GM12878 (cell line): Measurements from ENCODE around the gene PAEP. TPM values are rescaled to one million over a fixed set of nuclear protein-coding genes. Genes with fewer than 3 reads are reported as not detected.

Experiments
- ATAC-seq: fragments of 200-7000 bp; cut with Tn5 transposase; 3 replicates; pipeline ENCODE4 v1.9.1; 2020; ENCODE audit warnings: mild to moderate bottlenecking, moderate library complexity
- BruUV-seq: library from RNA; stranded (reverse); fragments of 400-500 nt; replicated peaks from 2 replicates; lab custom pipeline; 2021; lab: Mats Ljungman, UMichigan
- CTCF ChIA-PET: fragments of 300-600 bp; sonication (Branson Sonifier 250); formaldehyde crosslinking; extraction: SDS; loops from one replicate; lab custom pipeline; 2021; ENCODE audit warnings: inconsistent platforms; lab: Yijun Ruan, JAX
- POLR2A ChIA-PET: fragments of 350-600 bp; formaldehyde crosslinking; extraction: SDS; loops from one replicate; lab custom pipeline; 2021; ENCODE audit warnings: inconsistent platforms; lab: Charles Lee
- RAD21 ChIA-PET: fragments of 300-600 bp; sonication (Branson Sonifier 250); formaldehyde crosslinking; loops from one replicate; lab custom pipeline; 2023; ENCODE audit warnings: antibody characterized with exemption; ENCODE audit not compliant: unreplicated experiment; lab: Charles Lee
- SMC1A ChIA-PET: fragments of 300-600 bp; sonication (Branson Sonifier 250); formaldehyde crosslinking; loops from one replicate; lab custom pipeline; 2023; ENCODE audit not compliant: unreplicated experiment, uncharacterized antibody; lab: Charles Lee
- DNase-seq: peaks from one replicate; pipeline ENCODE4 v3.0.0-alpha.2; 2011; ENCODE audit warnings: low read depth, low spot score
- FAIRE-seq: peaks from 3 replicates; lab custom pipeline; 2011; peaks lifted over from hg19 to GRCh38; lab: Jason Lieb, UNC
- H2AFZ ChIP-seq: 2 replicates; pipeline ENCODE4 v1.6.0; 2011; ENCODE audit warnings: low read depth, low read length, control low read depth; ENCODE audit not compliant: control insufficient read depth
- H3K27ac ChIP-seq: 2 replicates; pipeline ENCODE4 v1.5.1; 2011; ENCODE audit warnings: control low read depth; ENCODE audit not compliant: control insufficient read depth, insufficient read depth
- H3K27me3 ChIP-seq, 2 experiments: replicated peaks in 1 of 2; 2 replicates each; pipeline versions ENCODE4 v1.6.0 to v1.6.1; 2011; ENCODE audit warnings: low read length in 1 of 2; ENCODE audit not compliant: control insufficient read depth in 2 of 2, insufficient read depth in 2 of 2
- H3K36me3 ChIP-seq, 2 experiments: 2 replicates each; pipeline ENCODE4 v1.5.1; 2011; ENCODE audit warnings: low read length in 1 of 2; ENCODE audit not compliant: control insufficient read depth in 2 of 2, insufficient read depth in 2 of 2
- H3K4me1 ChIP-seq: 2 replicates; pipeline ENCODE4 v1.6.1; 2011; ENCODE audit warnings: mild to moderate bottlenecking, low read length, moderate library complexity, mixed read lengths; ENCODE audit not compliant: control insufficient read depth, insufficient read depth
- H3K4me2 ChIP-seq: 2 replicates; pipeline ENCODE4 v1.6.0; 2011; ENCODE audit warnings: control low read depth; ENCODE audit not compliant: control insufficient read depth, insufficient read depth
- H3K4me3 ChIP-seq: fragments of 200-600 bp; sonication (generic); 2 replicates; pipeline ENCODE4 v1.5.1; 2016
- H3K79me2 ChIP-seq: 2 replicates; pipeline ENCODE4 v1.6.0; 2011; ENCODE audit warnings: low read length; ENCODE audit not compliant: control insufficient read depth, insufficient read depth
- H3K9ac ChIP-seq: 2 replicates; pipeline ENCODE4 v1.8.0; 2011; ENCODE audit warnings: low read length, control low read depth, mixed read lengths; ENCODE audit not compliant: control insufficient read depth, insufficient read depth
- H3K9me3 ChIP-seq: replicated peaks from 3 replicates; pipeline ENCODE4 v1.5.1; 2011; ENCODE audit warnings: mild to moderate bottlenecking, low read length; ENCODE audit not compliant: control insufficient read depth, insufficient read depth
- H4K20me1 ChIP-seq: 2 replicates; pipeline ENCODE4 v1.6.0; 2011; ENCODE audit not compliant: control insufficient read depth, insufficient read depth
- ATF7 ChIP-seq: fragments of 450-650 bp; IDR thresholded peaks from 2 replicates; pipeline ENCODE4 v1.6.1; 2016; ENCODE audit warnings: low read depth, mild to moderate bottlenecking
- CBFB ChIP-seq: IDR thresholded peaks from 2 replicates; pipeline ENCODE4 v1.6.1; 2016; ENCODE audit warnings: antibody characterized with exemption, low read depth
- HCFC1 ChIP-seq: fragments of 150-350 bp; IDR thresholded peaks from 2 replicates; pipeline ENCODE4 v1.6.1; 2014; ENCODE audit warnings: low read length
- JUND ChIP-seq: IDR thresholded peaks from 2 replicates; pipeline ENCODE4 v1.6.1; 2012; ENCODE audit warnings: low read depth, mild to moderate bottlenecking, low read length, improper control_type of control experiment, moderate library complexity
- KDM1A ChIP-seq: fragments of 200-600 bp; sonication (generic); IDR thresholded peaks from 2 replicates; pipeline ENCODE4 v1.6.1; 2016; ENCODE audit warnings: borderline replicate concordance
- MEF2A ChIP-seq: IDR thresholded peaks from 2 replicates; pipeline ENCODE4 v1.6.1; 2011; ENCODE audit warnings: low read depth, mild to moderate bottlenecking, low read length, moderate library complexity; ENCODE audit not compliant: insufficient read depth
- MEF2B ChIP-seq: fragments of 450-650 bp; IDR thresholded peaks from 2 replicates; pipeline ENCODE4 v1.6.1; 2018; ENCODE audit warnings: mild to moderate bottlenecking, moderate library complexity; ENCODE audit not compliant: partially characterized antibody, poor library complexity, severe bottlenecking
- NFXL1 ChIP-seq: fragments of 450-650 bp; IDR thresholded peaks from 2 replicates; pipeline ENCODE4 v1.6.1; 2017; ENCODE audit warnings: antibody characterized with exemption, mild to moderate bottlenecking, borderline replicate concordance
- RFX5 ChIP-seq: IDR thresholded peaks from 2 replicates; pipeline ENCODE4 v1.6.1; 2011; ENCODE audit warnings: low read depth, low read length, improper control_type of control experiment
- SIX5 ChIP-seq: IDR thresholded peaks from 2 replicates; pipeline ENCODE4 v1.6.1; 2011; ENCODE audit warnings: mild to moderate bottlenecking, low read depth, low read length, moderate library complexity; ENCODE audit not compliant: severe bottlenecking
- SMAD1 ChIP-seq: fragments of 450-650 bp; IDR thresholded peaks from 2 replicates; pipeline ENCODE4 v1.6.1; 2018; ENCODE audit warnings: mild to moderate bottlenecking, low read depth; ENCODE audit not compliant: partially characterized antibody
- SRF ChIP-seq, 2 experiments: IDR thresholded peaks; 2 replicates each; pipeline ENCODE4 v1.6.1; 2011; ENCODE audit warnings: low read depth in 2 of 2, low read length in 2 of 2, mild to moderate bottlenecking in 1 of 2, moderate library complexity in 1 of 2
- TCF7 ChIP-seq: IDR thresholded peaks from 2 replicates; pipeline ENCODE4 v1.6.1; 2014; ENCODE audit warnings: antibody characterized with exemption, borderline replicate concordance
- ZZZ3 ChIP-seq: IDR thresholded peaks from 2 replicates; pipeline ENCODE4 v1.6.1; 2011; ENCODE audit warnings: low read depth; ENCODE audit not compliant: control insufficient read depth, insufficient read length
- WGBS: methylation state at CpG from one replicate; pipeline ENCODE4 v1.1.6; 2016; ENCODE audit warnings: low lambda C conversion rate; ENCODE audit not compliant: insufficient replicate concordance, insufficient coverage; ENCODE audit errors: missing lambda C conversion rate; 5-methylcytosine and 5-hydroxymethylcytosine counted together
- in situ Hi-C: fragments of 300-500 bp; cut with MboI; formaldehyde crosslinking; loops from 9 replicates; pipeline ENCODE4 v1.14.3; 2018; ENCODE audit warnings: mixed read lengths
- intact Hi-C: fragments of 100-400 bp; cut with micrococcal nuclease; formaldehyde crosslinking; loops from one replicate; pipeline ENCODE4 v1.14.2; 2022; ENCODE audit not compliant: unreplicated experiment
- polyA plus RNA-seq, 11 experiments: library from polyadenylated mRNA; depleted of rRNA in 4 of 11; unstranded in 6 of 11; stranded (reverse) in 5 of 11; fragments of >200 nt; fragmentation: Nextera tagmentation in 4 of 11; fragmentation: Illumina TruSeq in 1 of 11; extraction: Ambion mirVana in 4 of 11; extraction: Trizol in 1 of 11; gene quantifications; 1 replicate in 1 of 11; 2 replicates in 10 of 11; pipeline versions ENCODE4 v1.2.1 to v1.2.3, GENCODE V29; 2011 to 2016; ENCODE audit warnings: inconsistent platforms in 2 of 11, missing spikeins in 2 of 11, low read depth in 1 of 11
- total RNA-seq, 4 experiments: library from RNA; depleted of rRNA in 3 of 4; stranded (reverse); fragments of >200 nt in 3 of 4; fragmentation: Illumina TruSeq in 1 of 4; extraction: Trizol in 1 of 4; gene quantifications; 2 replicates each; pipeline versions ENCODE4 v1.2.1 to v1.2.3, GENCODE V29; 2013 to 2021
- TF ChIP-seq, protein P1 (sequence below): fragments of 450-650 bp; formaldehyde crosslinking; IDR thresholded peaks from 2 replicates; pipeline ENCODE4 v1.4.0; 2022; ENCODE audit warnings: mild to moderate bottlenecking, moderate library complexity
- TF ChIP-seq, protein P2 (sequence below): fragments of 450-650 bp; formaldehyde crosslinking; IDR thresholded peaks from 2 replicates; pipeline ENCODE4 v1.4.0; 2020; ENCODE audit warnings: mild to moderate bottlenecking, moderate library complexity

The PAEP gene
- total and polyA plus RNA-seq, 10 of the 15 experiments (the other 5 are each of a cell fraction or from before 2014, with no cell fraction given), result not detected

GRCh38 chr9:135526730-135527571 lies 34.6 kb upstream of the PAEP start:
- Histone ChIP-seq H3K4me2 (no peak overlapping the region), H3K36me3 (no peaks in the 10 kb centered on the region), H3K4me3 (no peak overlapping the region), H3K9ac (no peak overlapping the region), H3K4me1 (no peaks in the 10 kb centered on the region), H3K27me3 (peaks cover 0 to 3% of the 10 kb centered on the region in 2 experiments; a peak in 1 of 4 replicates), H3K27ac (no peak overlapping the region), H2AFZ (no peak overlapping the region), H3K79me2 (no peaks in the 10 kb centered on the region), H4K20me1 (no peaks in the 10 kb centered on the region), H3K9me3 (no peaks in the 10 kb centered on the region)
- WGBS, result 64% methylated on average over 28 of the region's 30 CpGs
- intact Hi-C loops (no loop called here), in situ Hi-C loops (no loop called here)
- ATAC-seq (no peak), DNase-seq (no peak), FAIRE-seq (no peak)
- BruUV-seq, result no TSS peak
- RAD21 ChIA-PET, result no interaction called here
- no peak for TF ChIP-seq JUND
- no peak for TF ChIP-seq MEF2B
- no peak for TF ChIP-seq TCF7
- TF ChIP-seq SMAD1, result no peak
- TF ChIP-seq KDM1A, result no peak
- TF ChIP-seq ZZZ3, result no peak
- no peak for TF ChIP-seq ATF7
- no peak for TF ChIP-seq MEF2A
- TF ChIP-seq, protein P1, sequence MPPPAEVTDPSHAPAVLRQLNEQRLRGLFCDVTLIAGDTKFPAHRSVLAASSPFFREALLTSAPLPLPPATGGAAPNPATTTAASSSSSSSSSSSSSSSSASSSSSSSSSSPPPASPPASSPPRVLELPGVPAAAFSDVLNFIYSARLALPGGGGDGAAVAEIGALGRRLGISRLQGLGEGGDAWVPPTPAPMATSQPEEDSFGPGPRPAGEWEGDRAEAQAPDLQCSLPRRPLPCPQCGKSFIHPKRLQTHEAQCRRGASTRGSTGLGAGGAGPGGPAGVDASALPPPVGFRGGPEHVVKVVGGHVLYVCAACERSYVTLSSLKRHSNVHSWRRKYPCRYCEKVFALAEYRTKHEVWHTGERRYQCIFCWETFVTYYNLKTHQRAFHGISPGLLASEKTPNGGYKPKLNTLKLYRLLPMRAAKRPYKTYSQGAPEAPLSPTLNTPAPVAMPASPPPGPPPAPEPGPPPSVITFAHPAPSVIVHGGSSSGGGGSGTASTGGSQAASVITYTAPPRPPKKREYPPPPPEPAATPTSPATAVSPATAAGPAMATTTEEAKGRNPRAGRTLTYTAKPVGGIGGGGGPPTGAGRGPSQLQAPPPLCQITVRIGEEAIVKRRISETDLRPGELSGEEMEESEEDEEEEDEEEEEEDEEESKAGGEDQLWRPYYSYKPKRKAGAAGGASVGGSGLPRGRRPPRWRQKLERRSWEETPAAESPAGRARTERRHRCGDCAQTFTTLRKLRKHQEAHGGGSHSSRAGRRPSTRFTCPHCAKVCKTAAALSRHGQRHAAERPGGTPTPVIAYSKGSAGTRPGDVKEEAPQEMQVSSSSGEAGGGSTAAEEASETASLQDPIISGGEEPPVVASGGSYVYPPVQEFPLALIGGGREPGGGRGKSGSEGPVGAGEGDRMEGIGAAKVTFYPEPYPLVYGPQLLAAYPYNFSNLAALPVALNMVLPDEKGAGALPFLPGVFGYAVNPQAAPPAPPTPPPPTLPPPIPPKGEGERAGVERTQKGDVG (CRISPR knock-in tag), result no peak
- TF ChIP-seq RFX5, result no peak
- no peak for TF ChIP-seq SRF (IDR thresholded peaks at IDR 0.05; ENCODE audit: low read depth in 2 of 2, low read length in 2 of 2)
- no peak for TF ChIP-seq NFXL1
- TF ChIP-seq CBFB, result no peak
- TF ChIP-seq, protein P2, sequence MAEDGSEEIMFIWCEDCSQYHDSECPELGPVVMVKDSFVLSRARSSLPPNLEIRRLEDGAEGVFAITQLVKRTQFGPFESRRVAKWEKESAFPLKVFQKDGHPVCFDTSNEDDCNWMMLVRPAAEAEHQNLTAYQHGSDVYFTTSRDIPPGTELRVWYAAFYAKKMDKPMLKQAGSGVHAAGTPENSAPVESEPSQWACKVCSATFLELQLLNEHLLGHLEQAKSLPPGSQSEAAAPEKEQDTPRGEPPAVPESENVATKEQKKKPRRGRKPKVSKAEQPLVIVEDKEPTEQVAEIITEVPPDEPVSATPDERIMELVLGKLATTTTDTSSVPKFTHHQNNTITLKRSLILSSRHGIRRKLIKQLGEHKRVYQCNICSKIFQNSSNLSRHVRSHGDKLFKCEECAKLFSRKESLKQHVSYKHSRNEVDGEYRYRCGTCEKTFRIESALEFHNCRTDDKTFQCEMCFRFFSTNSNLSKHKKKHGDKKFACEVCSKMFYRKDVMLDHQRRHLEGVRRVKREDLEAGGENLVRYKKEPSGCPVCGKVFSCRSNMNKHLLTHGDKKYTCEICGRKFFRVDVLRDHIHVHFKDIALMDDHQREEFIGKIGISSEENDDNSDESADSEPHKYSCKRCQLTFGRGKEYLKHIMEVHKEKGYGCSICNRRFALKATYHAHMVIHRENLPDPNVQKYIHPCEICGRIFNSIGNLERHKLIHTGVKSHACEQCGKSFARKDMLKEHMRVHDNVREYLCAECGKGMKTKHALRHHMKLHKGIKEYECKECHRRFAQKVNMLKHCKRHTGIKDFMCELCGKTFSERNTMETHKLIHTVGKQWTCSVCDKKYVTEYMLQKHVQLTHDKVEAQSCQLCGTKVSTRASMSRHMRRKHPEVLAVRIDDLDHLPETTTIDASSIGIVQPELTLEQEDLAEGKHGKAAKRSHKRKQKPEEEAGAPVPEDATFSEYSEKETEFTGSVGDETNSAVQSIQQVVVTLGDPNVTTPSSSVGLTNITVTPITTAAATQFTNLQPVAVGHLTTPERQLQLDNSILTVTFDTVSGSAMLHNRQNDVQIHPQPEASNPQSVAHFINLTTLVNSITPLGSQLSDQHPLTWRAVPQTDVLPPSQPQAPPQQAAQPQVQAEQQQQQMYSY (CRISPR knock-in tag), result no peak
- no peak for TF ChIP-seq SIX5
- TF ChIP-seq HCFC1, result no peak
- CTCF ChIA-PET, result no interaction called here
- POLR2A ChIA-PET, result no interaction called here
- SMC1A ChIA-PET, result no interaction called here
